Neuron (in vitro differentiated cells): ENCODE results near the gene DOCK2.

ENCODE experiments used
- H2AFZ ChIP-seq: one replicate; pipeline ENCODE4 v1.6.1; 2013; ENCODE audit warnings: low read depth, mild to moderate bottlenecking, inconsistent platforms, low read length, moderate library complexity
- H3K27me3 ChIP-seq: one replicate; pipeline ENCODE4 v1.6.1; 2013; ENCODE audit warnings: low read length; ENCODE audit not compliant: insufficient read depth
- H3K36me3 ChIP-seq: one replicate; pipeline ENCODE4 v1.6.1; 2013; ENCODE audit warnings: low read length; ENCODE audit not compliant: insufficient read depth
- H3K4me1 ChIP-seq: one replicate; pipeline ENCODE4 v1.6.1; 2013; ENCODE audit warnings: low read length; ENCODE audit not compliant: insufficient read depth
- H3K4me3 ChIP-seq: 2 replicates; pipeline ENCODE4 v1.5.1; 2013; ENCODE audit warnings: mild to moderate bottlenecking, low read length, moderate library complexity
- H3K9me3 ChIP-seq: one replicate; pipeline ENCODE4 v1.6.1; 2013; ENCODE audit warnings: low read length

Gene DOCK2

GRCh38 chr5:169970911-169971765, 334.1 kb downstream of the DOCK2 start:
- no peaks in the 10 kb centered on the region for H3K4me1 ChIP-seq
- no peaks in the 10 kb centered on the region for H3K9me3 ChIP-seq
- H3K4me3 ChIP-seq = no peak overlapping the region
- H3K36me3 ChIP-seq = no peaks in the 10 kb centered on the region
- H3K27me3 ChIP-seq = no peaks in the 10 kb centered on the region
- H2AFZ ChIP-seq = no peak overlapping the region

- Histone ChIP-seq H3K4me3 (no peak overlapping the region), H3K27me3 (no peaks in the 10 kb centered on the region), H3K4me1 (peaks cover 4% of the 10 kb centered on the region), H3K36me3 (no peaks in the 10 kb centered on the region), H3K9me3 (no peaks in the 10 kb centered on the region), H2AFZ (no peak overlapping the region)
Observed at GRCh38 chr5:169971780-169972179, 334.7 kb downstream of the DOCK2 start.

- H3K4me3 ChIP-seq = no peak overlapping the region
- H3K9me3 ChIP-seq = no peaks in the 10 kb centered on the region
- no peak overlapping the region for H2AFZ ChIP-seq
- H3K36me3 ChIP-seq = no peaks in the 10 kb centered on the region
- peaks cover 14% of the 10 kb centered on the region for H3K4me1 ChIP-seq
- no peaks in the 10 kb centered on the region for H3K27me3 ChIP-seq
Observed at GRCh38 chr5:169973056-169973455, 336.0 kb downstream of the DOCK2 start.

GRCh38 chr5:169974121-169974770, 337.2 kb downstream of the DOCK2 start:
- Histone ChIP-seq H3K36me3 (no peaks in the 10 kb centered on the region), H3K9me3 (no peaks in the 10 kb centered on the region), H2AFZ (no peak overlapping the region), H3K4me1 (peaks cover 26% of the 10 kb centered on the region), H3K4me3 (no peak overlapping the region), H3K27me3 (no peaks in the 10 kb centered on the region)

DNA sequence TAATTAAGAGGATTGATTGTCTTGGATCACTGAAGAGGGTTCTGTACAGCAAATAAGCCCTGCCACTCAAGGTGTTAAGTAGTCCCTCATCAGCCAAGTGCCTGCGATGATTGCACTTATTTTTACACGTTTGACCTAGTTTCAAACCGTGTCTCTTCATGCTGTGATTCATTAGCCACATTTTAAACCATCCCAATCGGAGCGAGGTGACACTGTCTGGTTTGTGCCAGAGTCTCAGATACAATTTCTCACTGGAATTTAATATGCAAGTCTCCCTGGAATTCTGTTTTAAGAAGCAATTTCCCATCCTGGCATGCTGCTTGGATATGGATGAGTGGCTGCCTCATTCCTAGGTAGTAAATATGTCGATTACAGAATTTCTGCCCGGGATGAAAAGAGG, 341.6 kb downstream of the DOCK2 start:
- Histone ChIP-seq H2AFZ (no peak overlapping the region), H3K4me3 (no peak overlapping the region), H3K36me3 (no peaks in the 10 kb centered on the region), H3K27me3 (no peaks in the 10 kb centered on the region), H3K4me1 (peaks cover 41% of the 10 kb centered on the region), H3K9me3 (no peaks in the 10 kb centered on the region)

DNA sequence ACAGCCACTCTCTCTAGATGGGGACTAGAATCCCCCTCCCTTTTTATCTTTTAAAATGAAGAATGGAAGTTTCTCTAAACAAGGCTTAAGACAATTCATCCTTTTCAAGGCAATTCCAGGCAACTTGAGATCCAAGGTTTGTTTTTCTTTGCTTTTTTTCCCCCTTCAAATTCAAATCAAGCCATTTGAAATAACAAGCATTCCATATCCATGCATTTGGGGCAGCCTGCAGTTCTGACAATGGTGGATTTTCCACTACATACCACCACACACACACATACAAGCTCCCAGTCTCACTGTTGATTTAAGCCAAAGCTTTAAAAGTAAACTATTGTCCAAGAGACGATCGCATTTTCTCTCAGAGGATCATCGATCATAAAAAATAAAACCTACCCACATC, 342.8 kb downstream of the DOCK2 start:
- Histone ChIP-seq H3K27me3 (no peaks in the 10 kb centered on the region), H2AFZ (peak overlapping the region; percentile 29), H3K4me1 (peaks cover 41% of the 10 kb centered on the region), H3K4me3 (peak overlapping the region; percentile 38), H3K9me3 (no peaks in the 10 kb centered on the region), H3K36me3 (no peaks in the 10 kb centered on the region)

- Histone ChIP-seq H3K4me1 (peaks cover 41% of the 10 kb centered on the region), H3K36me3 (no peaks in the 10 kb centered on the region), H3K4me3 (peak within 1 kb of the TSS; percentile 38), H3K9me3 (no peaks in the 10 kb centered on the region), H2AFZ (peak within 1 kb of the TSS; percentile 29), H3K27me3 (no peaks in the 10 kb centered on the region)
Observed at GRCh38 chr5:169980418-169981053, 343.5 kb downstream of the DOCK2 start, which contains the start of gene INSYN2B. INSYN2B (minus strand) TSS chr5:169980495; CDS start chr5:169883898, 96,597 bp downstream.

DNA sequence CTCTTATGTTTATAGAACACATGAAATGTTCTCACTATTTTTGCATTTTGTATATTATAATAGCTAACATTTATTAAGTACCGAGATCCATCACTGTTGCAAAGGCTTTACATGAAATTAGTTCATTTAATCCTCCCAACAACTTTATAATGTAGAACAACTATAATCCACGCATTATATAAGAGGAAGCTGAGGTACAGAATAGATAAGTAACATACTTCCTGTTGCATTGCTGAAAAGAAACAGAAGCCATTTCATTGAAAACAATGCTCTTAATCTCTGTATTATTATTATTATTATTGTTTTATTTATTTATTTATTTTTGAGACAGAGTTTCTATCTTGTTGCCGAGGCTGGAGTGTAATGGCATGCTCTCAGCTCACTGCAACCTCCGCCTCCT, 351.1 kb downstream of the DOCK2 start:
- no peaks in the 10 kb centered on the region for H3K4me1 ChIP-seq
- H3K36me3 ChIP-seq = no peaks in the 10 kb centered on the region
- no peak overlapping the region for H2AFZ ChIP-seq
- no peaks in the 10 kb centered on the region for H3K9me3 ChIP-seq
- H3K27me3 ChIP-seq = no peaks in the 10 kb centered on the region
- no peak overlapping the region for H3K4me3 ChIP-seq

- no peak overlapping the region for H3K4me3 ChIP-seq
- H3K27me3 ChIP-seq = no peaks in the 10 kb centered on the region
- H3K9me3 ChIP-seq = no peaks in the 10 kb centered on the region
- no peaks in the 10 kb centered on the region for H3K36me3 ChIP-seq
- no peak overlapping the region for H2AFZ ChIP-seq
- no peaks in the 10 kb centered on the region for H3K4me1 ChIP-seq
Observed at GRCh38 chr5:169988947-169989346, 351.9 kb downstream of the DOCK2 start.

GRCh38 chr5:169989365-169989764, 352.3 kb downstream of the DOCK2 start:
- Histone ChIP-seq H3K9me3 (no peaks in the 10 kb centered on the region), H3K27me3 (no peaks in the 10 kb centered on the region)

GRCh38 chr5:169991115-169991869, 354.2 kb downstream of the DOCK2 start:
- Histone ChIP-seq H3K27me3 (no peaks in the 10 kb centered on the region), H3K36me3 (no peaks in the 10 kb centered on the region), H2AFZ (no peak overlapping the region), H3K9me3 (no peaks in the 10 kb centered on the region), H3K4me1 (no peaks in the 10 kb centered on the region), H3K4me3 (no peak overlapping the region)

More at GRCh38 chr5:169989365-169989764, 352.3 kb downstream of the DOCK2 start:
- Histone ChIP-seq H3K4me1 (no peaks in the 10 kb centered on the region), H2AFZ (no peak overlapping the region), H3K4me3 (no peak overlapping the region), H3K36me3 (no peaks in the 10 kb centered on the region)

- H3K4me1 ChIP-seq = no peaks in the 10 kb centered on the region
- H3K9me3 ChIP-seq = no peaks in the 10 kb centered on the region
- H3K36me3 ChIP-seq = no peaks in the 10 kb centered on the region
- no peak overlapping the region for H3K4me3 ChIP-seq
- H2AFZ ChIP-seq = no peak overlapping the region
- H3K27me3 ChIP-seq = no peaks in the 10 kb centered on the region
Observed at GRCh38 chr5:169992789-169993484, 355.9 kb downstream of the DOCK2 start.
